DND-41 (cell line): ENCODE data around the gene CELF1.

Experiments
- ATAC-seq: fragments of 200-7000 bp; cut with Tn5 transposase; 3 replicates; pipeline ENCODE4 v1.9.1; 2021; ENCODE audit warnings: low read depth; ENCODE audit not compliant: insufficient read depth
- DNase-seq: peaks from one replicate; pipeline ENCODE4 v3.0.0-alpha.2; 2020
- H2AFZ ChIP-seq: 2 replicates; pipeline ENCODE4 v1.6.0; 2012; ENCODE audit warnings: low read depth, low read length
- H3K27ac ChIP-seq: 2 replicates; pipeline ENCODE4 v1.5.1; 2012; ENCODE audit warnings: low read length, inconsistent platforms
- H3K27me3 ChIP-seq: fragments of 200-600 bp; sonication (generic); 2 replicates; pipeline ENCODE4 v1.6.0; 2012; ENCODE audit warnings: low read length, mild to moderate bottlenecking, inconsistent platforms; ENCODE audit not compliant: insufficient read depth, poor library complexity
- H3K36me3 ChIP-seq: 2 replicates; pipeline ENCODE4 v1.5.1; 2012; ENCODE audit warnings: low read length, inconsistent platforms; ENCODE audit not compliant: insufficient read depth
- H3K4me1 ChIP-seq: 2 replicates; pipeline ENCODE4 v1.5.1; 2012; ENCODE audit warnings: mild to moderate bottlenecking, low read length; ENCODE audit not compliant: insufficient read depth
- H3K4me2 ChIP-seq: 2 replicates; pipeline ENCODE4 v1.6.0; 2012; ENCODE audit warnings: mild to moderate bottlenecking, moderate library complexity, low read length, inconsistent platforms; ENCODE audit not compliant: insufficient read depth
- H3K4me3 ChIP-seq, 2 experiments: fragments of 200-600 bp in 1 of 2; shearing (Covaris generic) in 1 of 2; 2 replicates each; pipeline ENCODE4 v1.5.1; 2012 to 2016; ENCODE audit warnings: inconsistent platforms in 2 of 2, low read length in 2 of 2, mild to moderate bottlenecking in 2 of 2, low read depth in 1 of 2, moderate library complexity in 1 of 2
- H3K79me2 ChIP-seq: 2 replicates; pipeline ENCODE4 v1.6.0; 2012; ENCODE audit warnings: low read length, inconsistent platforms; ENCODE audit not compliant: insufficient read depth
- H3K9ac ChIP-seq: 2 replicates; pipeline ENCODE4 v1.6.0; 2012; ENCODE audit warnings: low read depth, mild to moderate bottlenecking, inconsistent platforms, low read length, moderate library complexity
- H3K9me3 ChIP-seq: 2 replicates; pipeline ENCODE4 v1.5.1; 2012; ENCODE audit warnings: low read length, moderate library complexity, mild to moderate bottlenecking, inconsistent platforms; ENCODE audit not compliant: insufficient read depth, severe bottlenecking
- H4K20me1 ChIP-seq: 2 replicates; pipeline ENCODE4 v1.6.0; 2012; ENCODE audit warnings: low read length; ENCODE audit not compliant: insufficient read depth
- CTCF ChIP-seq: IDR thresholded peaks from 2 replicates; pipeline ENCODE4 v1.5.1; 2012; ENCODE audit warnings: borderline replicate concordance, low read length, moderate library complexity, mild to moderate bottlenecking; ENCODE audit not compliant: poor library complexity, severe bottlenecking; ENCODE audit errors: extremely low read depth
- EZH2 ChIP-seq: IDR thresholded peaks from 3 replicates; pipeline ENCODE4 v1.6.1; 2012; ENCODE audit warnings: borderline replicate concordance, low read depth, mild to moderate bottlenecking, moderate library complexity, low read length, inconsistent platforms; ENCODE audit not compliant: severe bottlenecking

The CELF1 gene

GRCh38 chr11:47480762-47481161 is 72.2 kb downstream of the CELF1 start:
- no peak for ATAC-seq
- H3K4me3 ChIP-seq: no peak overlapping the region
- peaks cover 95% of the 10 kb centered on the region for H3K36me3 ChIP-seq
- H3K4me1 ChIP-seq: no peaks in the 10 kb centered on the region
- H4K20me1 ChIP-seq: peaks cover 9% of the 10 kb centered on the region
- H3K27me3 ChIP-seq: no peaks in the 10 kb centered on the region
- peaks cover 6% of the 10 kb centered on the region; the same call in 1 of the 2 replicates for H3K79me2 ChIP-seq
- H2AFZ ChIP-seq: no peak overlapping the region
- H3K4me2 ChIP-seq: no peak overlapping the region
- no peak overlapping the region for H3K27ac ChIP-seq
- TF ChIP-seq EZH2 (no peak), CTCF (no peak)
- H3K9me3 ChIP-seq: no peaks in the 10 kb centered on the region
- H3K9ac ChIP-seq: no peak overlapping the region
- no peak for DNase-seq

- H3K36me3 ChIP-seq: peaks cover 96% of the 10 kb centered on the region
- no peak for TF ChIP-seq CTCF
- TF ChIP-seq EZH2: no peak
- DNase-seq (no peak), ATAC-seq (no peak)
- no peaks in the 10 kb centered on the region for H3K27me3 ChIP-seq
- no peaks in the 10 kb centered on the region for H3K4me1 ChIP-seq
- no peak overlapping the region for H3K4me2 ChIP-seq
- H2AFZ ChIP-seq: no peak overlapping the region
- no peak overlapping the region for H3K27ac ChIP-seq
- no peak overlapping the region for H3K9ac ChIP-seq
- H3K79me2 ChIP-seq: peaks cover 6% of the 10 kb centered on the region
- peaks cover 6% of the 10 kb centered on the region; the same call in 1 of the 2 replicates for H4K20me1 ChIP-seq
- no peaks in the 10 kb centered on the region for H3K9me3 ChIP-seq
- H3K4me3 ChIP-seq: no peak overlapping the region
These were observed 74.1 kb downstream of the CELF1 start for GRCh38 chr11:47478651-47479329.

GRCh38 chr11:47477753-47478152 is 75.2 kb downstream of the CELF1 start:
- peaks cover 8% of the 10 kb centered on the region for H3K79me2 ChIP-seq
- no peaks in the 10 kb centered on the region for H3K27me3 ChIP-seq
- no peak overlapping the region for H3K4me3 ChIP-seq
- no peaks in the 10 kb centered on the region for H4K20me1 ChIP-seq
- DNase-seq (no peak), ATAC-seq (no peak)
- H3K9ac ChIP-seq: no peak overlapping the region
- peaks cover 96% of the 10 kb centered on the region for H3K36me3 ChIP-seq
- no peaks in the 10 kb centered on the region for H3K9me3 ChIP-seq
- no peaks in the 10 kb centered on the region for H3K4me1 ChIP-seq
- H3K4me2 ChIP-seq: no peak overlapping the region
- no peak overlapping the region for H2AFZ ChIP-seq
- no peak overlapping the region for H3K27ac ChIP-seq
- TF ChIP-seq EZH2: no peak
- no peak for TF ChIP-seq CTCF
